Endothelial cell of umbilical vein (primary cell): ENCODE data around the gene CFAP100. TPM values are rescaled to one million over a fixed set of nuclear protein-coding genes. Genes with fewer than 3 reads are reported as not detected.

Experiments used
- BruUV-seq: library from RNA; stranded (reverse); fragments of 400-500 nt; replicated peaks from 2 replicates; lab custom pipeline; 2021; lab: Mats Ljungman, UMichigan
- CTCF ChIA-PET: fragments of 300-600, 350-600 bp; sonication (Branson Sonifier 250); formaldehyde crosslinking; loops from one replicate; lab custom pipeline; 2021; ENCODE audit warnings: antibody characterized with exemption, inconsistent platforms; lab: Charles Lee
- POLR2A ChIA-PET: fragments of 300-600, 350-600 bp; sonication (Branson Sonifier 250); formaldehyde crosslinking; loops from one replicate; lab custom pipeline; 2021; ENCODE audit warnings: antibody characterized with exemption, inconsistent platforms; lab: Charles Lee
- DNase-seq: peaks from one replicate; pipeline ENCODE4 v3.0.0-alpha.2; 2011; ENCODE audit warnings: low read depth, low spot score
- FAIRE-seq: peaks from 2 replicates; lab custom pipeline; 2011; peaks lifted over from hg19 to GRCh38; lab: Jason Lieb, UNC
- H2AFZ ChIP-seq: 2 replicates; pipeline ENCODE4 v1.6.0; 2012; ENCODE audit warnings: low read depth, low read length, control low read depth, inconsistent platforms
- H3K27ac ChIP-seq: 2 replicates; pipeline ENCODE4 v1.5.1; 2011; ENCODE audit warnings: low read depth, mild to moderate bottlenecking, control low read depth, low read length, moderate library complexity; ENCODE audit not compliant: insufficient read depth
- H3K27me3 ChIP-seq, 2 experiments: 2 replicates each; pipeline versions ENCODE4 v1.6.0 to v1.6.1; 2011; ENCODE audit warnings: low read length in 2 of 2, mixed read lengths in 1 of 2; ENCODE audit not compliant: control insufficient read depth in 2 of 2, insufficient read depth in 2 of 2
- H3K36me3 ChIP-seq, 2 experiments: 2 replicates in 1 of 2; 3 replicates in 1 of 2; pipeline ENCODE4 v1.5.1; 2011; ENCODE audit warnings: low read length in 2 of 2, mild to moderate bottlenecking in 1 of 2, moderate library complexity in 1 of 2; ENCODE audit not compliant: control insufficient read depth in 2 of 2, insufficient read depth in 2 of 2; ENCODE audit errors: extremely low read depth in 1 of 2
- H3K4me1 ChIP-seq: 3 replicates; pipeline ENCODE4 v1.5.1; 2011; ENCODE audit warnings: mild to moderate bottlenecking, low read length; ENCODE audit not compliant: control insufficient read depth, insufficient read depth; ENCODE audit errors: extremely low read depth
- H3K4me2 ChIP-seq: 2 replicates; pipeline ENCODE4 v1.6.1; 2011; ENCODE audit warnings: low read length, control low read depth, mixed read lengths; ENCODE audit not compliant: insufficient read depth
- H3K4me3 ChIP-seq, 3 experiments: fragments of 200-600 bp in 1 of 3; sonication (generic), shearing (Covaris generic) in 1 of 3; replicated peaks in 1 of 3; 2 replicates each; pipeline ENCODE4 v1.5.1; 2011 to 2016; ENCODE audit warnings: control low read depth in 3 of 3, low read length in 3 of 3, mild to moderate bottlenecking in 2 of 3, inconsistent platforms in 1 of 3, low read depth in 1 of 3, moderate library complexity in 1 of 3; ENCODE audit not compliant: insufficient read depth in 1 of 3
- H3K79me2 ChIP-seq: 2 replicates; pipeline ENCODE4 v1.6.0; 2012; ENCODE audit warnings: low read length, inconsistent platforms; ENCODE audit not compliant: control insufficient read depth, insufficient read depth
- H3K9ac ChIP-seq: replicated peaks from 2 replicates; pipeline ENCODE3; 2011; ENCODE audit warnings: low read length, control low read depth; ENCODE audit not compliant: insufficient read depth; ENCODE audit errors: extremely low read depth
- H3K9me1 ChIP-seq: replicated peaks from 3 replicates; pipeline ENCODE4 v1.6.0; 2011; ENCODE audit warnings: mild to moderate bottlenecking, low read length; ENCODE audit not compliant: control insufficient read depth, insufficient read depth; ENCODE audit errors: extremely low read depth
- H3K9me3 ChIP-seq: replicated peaks from 2 replicates; pipeline ENCODE4 v1.5.1; 2012; ENCODE audit warnings: low read length, inconsistent platforms; ENCODE audit not compliant: control insufficient read depth, insufficient read depth
- H4K20me1 ChIP-seq: replicated peaks from 2 replicates; pipeline ENCODE3; 2011; ENCODE audit warnings: mild to moderate bottlenecking, low read length; ENCODE audit not compliant: control insufficient read depth, insufficient read depth; ENCODE audit errors: extremely low read depth
- CTCF ChIP-seq, 2 donors: IDR thresholded peaks; 1 replicate in 1 of 2; 2 replicates in 1 of 2; pipeline ENCODE4 v1.5.1; 2011; ENCODE audit warnings: low read length in 2 of 2, mild to moderate bottlenecking in 2 of 2, moderate library complexity in 2 of 2, control low read depth in 1 of 2, inconsistent platforms in 1 of 2, low read depth in 1 of 2; ENCODE audit not compliant: insufficient read depth in 1 of 2; ENCODE audit errors: extremely low read depth in 1 of 2
- FOS ChIP-seq: IDR thresholded peaks from 2 replicates; pipeline ENCODE4 v1.6.1; 2011; ENCODE audit warnings: mild to moderate bottlenecking, low read length, moderate library complexity, borderline replicate concordance; ENCODE audit not compliant: insufficient read depth
- JUN ChIP-seq: IDR thresholded peaks from 2 replicates; pipeline ENCODE4 v1.6.1; 2011; ENCODE audit warnings: borderline replicate concordance, low read depth; ENCODE audit not compliant: insufficient read length, insufficient read depth
- POLR2A ChIP-seq: IDR thresholded peaks from 2 replicates; pipeline ENCODE4 v1.6.1; 2012; ENCODE audit warnings: low read depth, mild to moderate bottlenecking, control low read depth, low read length
- POLR2AphosphoS5 ChIP-seq: IDR thresholded peaks from 2 replicates; pipeline ENCODE4 v1.6.1; 2012; ENCODE audit warnings: low read depth, mild to moderate bottlenecking, control low read depth, low read length, moderate library complexity; ENCODE audit not compliant: insufficient read depth
- dilution Hi-C: fragments of 300-500 bp; cut with MboI; formaldehyde crosslinking; loops from one replicate; pipeline ENCODE4 v1.15.0; 2019; ENCODE audit warnings: low sequenced_read_pairs; ENCODE audit not compliant: extremely low pct_ligation_motif_present
- intact Hi-C: fragments of 100-400 bp; cut with micrococcal nuclease; formaldehyde crosslinking; loops from one replicate; pipeline ENCODE4 v1.10.0; 2022
- polyA plus RNA-seq, 4 experiments: library from polyadenylated mRNA; depleted of rRNA in 3 of 4; stranded (reverse) in 3 of 4; unstranded in 1 of 4; fragments of >200 nt; gene quantifications; 2 replicates each; pipeline versions ENCODE4 v1.2.1 to v1.2.3, GENCODE V29; 2011 to 2012; ENCODE audit warnings: missing spikeins in 1 of 4
- total RNA-seq: library from RNA; stranded (reverse); gene quantifications from 2 replicates; pipeline ENCODE4 v1.2.3, GENCODE V29; 2021

CFAP100 gene
- total and polyA plus RNA-seq, 2 donors (not counting 3 experiments of a cell fraction or from before 2014, with no cell fraction given) = not detected

GRCh38 chr3:126448893-126449180, 54.1 kb downstream of the CFAP100 start:
- dilution Hi-C loops = no loop called here
- no TSS peak for BruUV-seq
- CTCF ChIA-PET = no interaction called here
- DNase-seq (no peak), FAIRE-seq (no peak)
- Histone ChIP-seq H3K9me1 (no peaks in the 10 kb centered on the region), H4K20me1 (no peaks in the 10 kb centered on the region), H3K36me3 (peaks cover 2 to 19% of the 10 kb centered on the region in 2 experiments), H3K27me3 (no peaks in the 10 kb centered on the region), H3K27ac (no peak overlapping the region), H2AFZ (no peak overlapping the region), H3K4me1 (no peaks in the 10 kb centered on the region), H3K9ac (no peak overlapping the region), H3K4me2 (no peak overlapping the region), H3K79me2 (no peaks in the 10 kb centered on the region), H3K4me3 (no peak overlapping the region), H3K9me3 (no peaks in the 10 kb centered on the region)
- POLR2A ChIA-PET = no interaction called here
- intact Hi-C loops = no loop called here
- TF ChIP-seq POLR2AphosphoS5 (no peak), JUN (no peak), CTCF (IDR thresholded peaks at IDR 0.05; ENCODE audit: extremely low read depth in 1 of 2, insufficient read depth in 1 of 2, low read depth in 1 of 2, low read length in 2 of 2) (no peak), FOS (no peak), POLR2A (no peak)

GRCh38 chr3:126449621-126450051, 54.9 kb downstream of the CFAP100 start:
- H3K36me3 ChIP-seq = peaks cover 2 to 19% of the 10 kb centered on the region in 2 experiments
- H3K27me3 ChIP-seq = no peaks in the 10 kb centered on the region
- DNase-seq (no peak), FAIRE-seq (no peak)
- no peaks in the 10 kb centered on the region for H3K4me1 ChIP-seq
- no peak overlapping the region for H3K9ac ChIP-seq
- intact Hi-C loops (no loop called here), dilution Hi-C loops (no loop called here)
- ChIA-PET CTCF (no interaction called here), POLR2A (no interaction called here)
- H3K4me3 ChIP-seq = no peak overlapping the region
- no peaks in the 10 kb centered on the region for H4K20me1 ChIP-seq
- H3K9me1 ChIP-seq = no peaks in the 10 kb centered on the region
- no peak overlapping the region for H3K4me2 ChIP-seq
- no peaks in the 10 kb centered on the region for H3K79me2 ChIP-seq
- no TSS peak for BruUV-seq
- TF ChIP-seq POLR2AphosphoS5 = no peak
- no peak for TF ChIP-seq JUN
- TF ChIP-seq POLR2A = no peak
- no peaks in the 10 kb centered on the region for H3K9me3 ChIP-seq
- no peak overlapping the region for H3K27ac ChIP-seq
- no peak overlapping the region for H2AFZ ChIP-seq
